ENCODE results near the gene ALX1.

The ALX1 gene
- total RNA-seq: 0 to 0.66 (median 0) reads per million in 17 experiments

GRCh38 chr12:85280165-85280983, at the start of gene ALX1:
ALX1 (plus strand) TSS chr12:85280220; CDS start chr12:85280262, 42 bp downstream.
- peak; percentile 4 to 35 (median 14) for DNase-seq

- DNase-seq: no peak
Observed at GRCh38 chr12:85237327-85237726, 42.7 kb upstream of the ALX1 start.

GRCh38 chr12:85244561-85244960, 35.5 kb upstream of the ALX1 start:
- no peak for DNase-seq

GRCh38 chr12:85253853-85254252, 26.2 kb upstream of the ALX1 start:
- no peak for DNase-seq

- DNase-seq: no peak
Observed at GRCh38 chr12:85257671-85258070, 22.3 kb upstream of the ALX1 start.

GRCh38 chr12:85260447-85260846, 19.6 kb upstream of the ALX1 start:
- DNase-seq: no peak

- no peak for DNase-seq
Observed at GRCh38 chr12:85260896-85261295, 19.1 kb upstream of the ALX1 start.

GRCh38 chr12:85266356-85266755, 13.7 kb upstream of the ALX1 start:
- DNase-seq: peak in 2 of 4 experiments; percentile 24 to 33

- no peak for DNase-seq
Observed at GRCh38 chr12:85273381-85274314, 6.4 kb upstream of the ALX1 start.

GRCh38 chr12:85274315-85274651, 5.7 kb upstream of the ALX1 start:
- DNase-seq: no peak

- DNase-seq: no peak
Observed at GRCh38 chr12:85275374-85275773, 4.6 kb upstream of the ALX1 start.

- DNase-seq: no peak
Observed at GRCh38 chr12:85277191-85277590, 2.8 kb upstream of the ALX1 start.

GRCh38 chr12:85277900-85278597, 2.0 kb upstream of the ALX1 start:
- DNase-seq: no peak

- no peak for DNase-seq
Observed at GRCh38 chr12:85278598-85279448, 1.2 kb upstream of the ALX1 start.

GRCh38 chr12:85279449-85280164, 413 bp upstream of the ALX1 start:
- DNase-seq: peak in 1 of 4 experiments; percentile 12

- DNase-seq: no peak
Observed at GRCh38 chr12:85280984-85281630, 1.1 kb downstream of the ALX1 start.

GRCh38 chr12:85281636-85282312, 1.8 kb downstream of the ALX1 start:
- DNase-seq: no peak

- DNase-seq: no peak
Observed at GRCh38 chr12:85283560-85283959, 3.5 kb downstream of the ALX1 start.

GRCh38 chr12:85296362-85296761, 16.3 kb downstream of the ALX1 start:
- DNase-seq: no peak

- DNase-seq: no peak
Observed at GRCh38 chr12:85299053-85299452, 19.0 kb downstream of the ALX1 start.

Measured in suppressor macrophage (primary cell).